Natural killer cell (primary cell): ENCODE data around the gene CRACR2A. TPM values are rescaled to one million over a fixed set of nuclear protein-coding genes. Genes with fewer than 3 reads are reported as not detected.

Source experiments
- ATAC-seq, 3 donors: fragments of 150-1000 bp in 2 of 3; fragments of 200-7000 bp in 1 of 3; cut with Tn5 transposase; 1 replicate in 1 of 3; 2 replicates in 2 of 3; pipeline ENCODE4 v1.10.0; 2021; ENCODE audit warnings: mild to moderate bottlenecking in 2 of 3, moderate library complexity in 2 of 3
- DNase-seq, 2 donors: peaks; one replicate each; pipeline versions ENCODE4 v3.0.0 to v3.0.0-alpha.2; 2013 to 2021; ENCODE audit warnings: mixed read lengths in 1 of 2
- H3K27ac ChIP-seq: one replicate; pipeline ENCODE4 v1.5.1; 2013; ENCODE audit warnings: mild to moderate bottlenecking, low read length
- H3K27me3 ChIP-seq: one replicate; pipeline ENCODE4 v1.6.1; 2013; ENCODE audit warnings: low read length; ENCODE audit not compliant: control insufficient read depth, insufficient read depth
- H3K36me3 ChIP-seq: one replicate; pipeline ENCODE4 v1.6.1; 2013; ENCODE audit warnings: low read length; ENCODE audit not compliant: control insufficient read depth, insufficient read depth
- H3K4me1 ChIP-seq: one replicate; pipeline ENCODE4 v1.6.1; 2013; ENCODE audit warnings: low read length; ENCODE audit not compliant: control insufficient read depth, insufficient read depth
- H3K4me3 ChIP-seq: one replicate; pipeline ENCODE4 v1.5.1; 2013; ENCODE audit warnings: low read length
- H3K9me3 ChIP-seq: one replicate; pipeline ENCODE4 v1.6.1; 2013; ENCODE audit warnings: low read length; ENCODE audit not compliant: control insufficient read depth, insufficient read depth
- H3K27ac Mint-ChIP-seq, 2 donors: one replicate each; pipeline ENCODE4 v1.8.0; 2022; ENCODE audit warnings: mild to moderate bottlenecking in 2 of 2, mixed read lengths in 2 of 2, moderate library complexity in 1 of 2
- H3K27me3 Mint-ChIP-seq, 2 donors: one replicate each; pipeline ENCODE4 v1.8.0; 2022; ENCODE audit warnings: low read depth in 2 of 2, mixed read lengths in 2 of 2
- H3K36me3 Mint-ChIP-seq: one replicate; pipeline ENCODE4 v1.8.0; 2022; ENCODE audit warnings: mixed read lengths
- H3K4me1 Mint-ChIP-seq, 2 donors: one replicate each; pipeline ENCODE4 v1.8.0; 2022; ENCODE audit warnings: mixed read lengths in 2 of 2
- H3K4me3 Mint-ChIP-seq: one replicate; pipeline ENCODE4 v1.8.0; 2022; ENCODE audit warnings: mild to moderate bottlenecking, moderate library complexity, mixed read lengths
- H3K9me3 Mint-ChIP-seq, 2 donors: one replicate each; pipeline ENCODE4 v1.8.0; 2022; ENCODE audit warnings: mixed read lengths in 2 of 2
- WGBS: methylation state at CpG from one replicate; pipeline ENCODE4 v1.1.7; 2013; ENCODE audit warnings: missing lambda C conversion rate; ENCODE audit not compliant: insufficient coverage; 5-methylcytosine and 5-hydroxymethylcytosine counted together
- intact Hi-C: fragments of 100-400 bp; cut with micrococcal nuclease; formaldehyde crosslinking; loops from one replicate; pipeline ENCODE4 v1.14.2; 2022
- total RNA-seq, 4 donors: library from RNA; stranded (reverse); fragments of 120-200 nt in 1 of 4; gene quantifications; one replicate each; pipeline versions ENCODE4 v1.2.3 to v1.2.4, GENCODE V29; 2013 to 2022
- TF ChIP-seq, protein P1 (sequence below): fragments of 200-600 bp; IDR thresholded peaks from one replicate; pipeline ENCODE4 v1.8.0; 2022; ENCODE audit warnings: antibody characterized with exemption

Gene CRACR2A
- total RNA-seq, 3 donors from 2014 or later (not counting 1 experiment from before 2014, with no cell fraction given), result 59.8 to 94.4 (median 80.5) TPM

DNA sequence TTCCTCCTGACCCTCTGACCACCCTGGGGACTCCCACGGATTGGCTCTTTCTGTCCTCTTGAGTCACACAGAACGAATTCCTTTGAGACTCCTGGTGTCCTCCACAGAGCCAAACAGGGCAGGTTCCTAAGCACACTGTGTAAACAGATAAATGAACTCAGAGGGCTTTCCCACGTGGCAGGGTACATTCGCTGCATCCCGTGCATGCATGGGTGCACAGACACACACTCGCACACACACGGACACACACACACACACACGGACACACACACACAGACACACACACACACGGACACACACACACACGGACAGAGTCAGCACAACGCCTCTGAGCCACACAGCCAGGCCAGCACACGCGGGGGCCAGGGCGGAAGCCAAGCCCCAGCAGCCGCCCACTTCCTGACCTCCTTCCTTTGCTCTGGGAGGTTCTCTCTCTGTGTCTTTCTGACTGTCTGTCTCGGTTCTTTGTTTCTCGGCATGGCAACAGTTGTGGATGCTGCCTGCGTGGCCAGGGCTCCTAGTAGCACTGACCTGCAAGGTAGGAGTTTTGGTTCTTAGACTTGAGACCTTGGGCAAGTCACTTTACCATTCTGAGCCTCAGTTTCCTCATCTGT is 706 bp downstream of the CRACR2A start:
- Mint-ChIP-seq H3K27me3 (no peaks in the 10 kb centered on the region), H3K4me3 (peak overlapping the region; percentile 92), H3K9me3 (no peaks in the 10 kb centered on the region), H3K4me1 (peaks cover 54 to 64% of the 10 kb centered on the region in 2 donors), H3K36me3 (no peaks in the 10 kb centered on the region), H3K27ac (peak overlapping the region; percentile 93 to 96)
- TF ChIP-seq, protein P1, sequence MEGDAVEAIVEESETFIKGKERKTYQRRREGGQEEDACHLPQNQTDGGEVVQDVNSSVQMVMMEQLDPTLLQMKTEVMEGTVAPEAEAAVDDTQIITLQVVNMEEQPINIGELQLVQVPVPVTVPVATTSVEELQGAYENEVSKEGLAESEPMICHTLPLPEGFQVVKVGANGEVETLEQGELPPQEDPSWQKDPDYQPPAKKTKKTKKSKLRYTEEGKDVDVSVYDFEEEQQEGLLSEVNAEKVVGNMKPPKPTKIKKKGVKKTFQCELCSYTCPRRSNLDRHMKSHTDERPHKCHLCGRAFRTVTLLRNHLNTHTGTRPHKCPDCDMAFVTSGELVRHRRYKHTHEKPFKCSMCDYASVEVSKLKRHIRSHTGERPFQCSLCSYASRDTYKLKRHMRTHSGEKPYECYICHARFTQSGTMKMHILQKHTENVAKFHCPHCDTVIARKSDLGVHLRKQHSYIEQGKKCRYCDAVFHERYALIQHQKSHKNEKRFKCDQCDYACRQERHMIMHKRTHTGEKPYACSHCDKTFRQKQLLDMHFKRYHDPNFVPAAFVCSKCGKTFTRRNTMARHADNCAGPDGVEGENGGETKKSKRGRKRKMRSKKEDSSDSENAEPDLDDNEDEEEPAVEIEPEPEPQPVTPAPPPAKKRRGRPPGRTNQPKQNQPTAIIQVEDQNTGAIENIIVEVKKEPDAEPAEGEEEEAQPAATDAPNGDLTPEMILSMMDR, result no peak
- Histone ChIP-seq H3K4me1 (peaks cover 56% of the 10 kb centered on the region), H3K27me3 (no peaks in the 10 kb centered on the region), H3K36me3 (no peaks in the 10 kb centered on the region), H3K9me3 (no peaks in the 10 kb centered on the region), H3K27ac (peak overlapping the region; percentile 98), H3K4me3 (peak overlapping the region; percentile 88)
- DNase-seq (peak; percentile 58 to 82), ATAC-seq (peak; percentile 72 to 86 (median 77))
- intact Hi-C loops, result loop anchor here (1.0 to 10.0 kb wide), 3 partner anchors 24 to 120 kb away; partner anchors contain the start of gene PARP11
- WGBS, result under 1% methylated on average over 18 of the region's 18 CpGs

DNA sequence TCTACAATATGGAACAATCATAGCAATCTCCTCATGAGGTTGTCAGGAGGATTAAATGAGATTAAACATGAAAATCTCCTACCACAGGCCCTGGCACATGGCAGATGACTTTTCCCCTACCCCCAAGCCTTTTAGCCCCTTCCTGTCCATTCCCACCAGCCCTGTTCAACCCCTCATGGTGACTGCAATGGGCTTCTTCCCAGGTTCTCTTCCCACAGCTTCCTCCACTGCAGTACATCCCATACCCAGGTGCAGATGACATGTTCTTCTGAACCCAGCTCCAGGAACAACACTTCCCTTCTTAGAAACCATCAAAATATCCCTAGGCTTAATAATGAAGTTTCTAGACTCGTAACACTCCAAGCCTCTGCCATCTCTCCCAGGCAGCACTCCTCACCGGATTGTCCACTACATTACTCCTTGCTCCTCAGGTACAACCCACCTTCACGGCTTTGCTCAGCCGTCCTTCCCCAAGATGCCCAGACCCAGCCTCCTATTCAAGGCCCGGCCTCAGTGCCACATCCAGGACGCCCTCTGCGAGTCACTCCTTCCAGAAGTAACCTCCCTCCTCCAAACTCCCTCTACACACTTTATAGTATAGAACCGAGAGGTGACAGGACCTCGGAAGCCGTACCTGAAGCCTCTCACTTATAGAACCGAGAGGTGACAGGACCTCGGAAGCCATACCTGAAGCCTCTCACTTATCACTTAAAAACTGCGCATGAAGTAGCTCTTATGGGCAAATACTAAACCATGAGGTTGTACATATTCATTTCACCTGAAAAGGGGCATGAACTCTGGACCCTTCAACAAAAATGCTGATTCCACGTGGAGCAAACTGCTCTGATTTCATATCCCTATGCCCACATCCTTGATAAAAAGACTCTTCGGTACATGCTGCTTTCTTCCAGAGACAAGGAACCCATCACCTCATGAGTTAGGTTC is 1.5 kb downstream of the CRACR2A start:
- no peaks in the 10 kb centered on the region for H3K27me3 ChIP-seq
- no peaks in the 10 kb centered on the region for H3K9me3 ChIP-seq
- H3K36me3 ChIP-seq, result peaks cover 2% of the 10 kb centered on the region
- TF ChIP-seq, protein P1, result no peak
- Mint-ChIP-seq H3K27ac (peak overlapping the region; percentile 93 to 96), H3K9me3 (no peaks in the 10 kb centered on the region), H3K27me3 (no peaks in the 10 kb centered on the region), H3K4me1 (peaks cover 54 to 60% of the 10 kb centered on the region in 2 donors), H3K36me3 (no peaks in the 10 kb centered on the region), H3K4me3 (peak overlapping the region; percentile 92)
- intact Hi-C loops, result loop anchor here (1.0 to 10.0 kb wide), 3 partner anchors 23 to 121 kb away; partner anchors contain the start of gene PARP11
- no peak for ATAC-seq
- no peak for DNase-seq
- H3K27ac ChIP-seq, result peak overlapping the region; percentile 98
- peak overlapping the region; percentile 88 for H3K4me3 ChIP-seq
- 72% methylated on average over 15 of the region's 15 CpGs for WGBS
- H3K4me1 ChIP-seq, result peaks cover 61% of the 10 kb centered on the region

DNA sequence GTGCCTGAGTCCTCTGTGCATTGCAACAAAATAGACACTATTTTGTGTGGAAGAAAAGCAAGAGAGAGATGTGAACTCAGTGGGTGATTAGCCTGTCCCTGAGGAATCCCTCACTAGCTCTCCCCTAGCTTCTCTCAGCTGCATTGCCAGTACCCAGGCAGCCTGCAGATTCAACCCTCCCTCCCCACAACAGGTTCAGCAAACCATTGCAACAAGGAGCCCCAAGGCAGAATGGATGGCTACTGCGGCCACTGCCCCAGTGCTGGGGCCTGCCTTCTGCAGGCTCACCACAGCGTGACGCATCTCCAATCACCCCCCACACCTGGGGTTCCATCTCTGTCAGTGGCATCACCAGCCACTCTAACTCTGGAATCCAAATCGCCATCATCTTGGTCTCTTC is 2.3 kb downstream of the CRACR2A start:
- no peak for DNase-seq
- Mint-ChIP-seq H3K4me3 (peak overlapping the region; percentile 92), H3K9me3 (no peaks in the 10 kb centered on the region), H3K27ac (peak overlapping the region; percentile 93 to 96), H3K27me3 (no peaks in the 10 kb centered on the region), H3K4me1 (peaks cover 54 to 62% of the 10 kb centered on the region in 2 donors), H3K36me3 (no peaks in the 10 kb centered on the region)
- no peak overlapping the region for H3K4me3 ChIP-seq
- H3K27ac ChIP-seq, result no peak overlapping the region
- peaks cover 2% of the 10 kb centered on the region for H3K36me3 ChIP-seq
- ATAC-seq, result no peak
- WGBS, result 93% methylated on average over 3 of the region's 4 CpGs
- H3K9me3 ChIP-seq, result no peaks in the 10 kb centered on the region
- TF ChIP-seq, protein P1, result no peak
- H3K27me3 ChIP-seq, result no peaks in the 10 kb centered on the region
- intact Hi-C loops, result loop anchor here (5.0 to 10.0 kb wide), 2 partner anchors 46 to 122 kb away; partner anchors contain the start of gene PARP11
- H3K4me1 ChIP-seq, result peaks cover 61% of the 10 kb centered on the region
